ENCODE data around the gene RNF169. TPM values are rescaled to one million over a fixed set of nuclear protein-coding genes. Genes with fewer than 3 reads are reported as not detected.

Gene RNF169
- total and polyA plus RNA-seq, 2 donors (not counting 1 experiment from before 2014, with no cell fraction given), result 6.7 to 28.4 TPM

DNA sequence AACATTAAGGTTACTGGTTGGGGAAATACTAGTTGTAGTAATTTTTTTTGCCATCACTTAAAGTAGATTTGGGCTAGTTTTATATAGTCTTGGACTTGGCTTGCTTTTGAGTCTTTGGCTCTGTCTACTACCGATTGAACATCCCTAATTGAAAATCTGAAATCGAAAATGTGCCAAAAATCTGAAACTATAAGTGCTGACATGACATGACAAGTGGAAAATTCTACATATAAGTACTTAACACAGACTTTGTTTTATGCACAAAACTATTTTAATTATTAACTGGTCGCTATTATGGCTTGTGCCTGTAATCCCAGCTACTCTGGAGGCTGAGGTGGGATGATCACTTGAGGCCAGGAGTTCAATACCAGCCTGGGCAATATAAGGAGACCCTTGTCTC is 22.5 kb downstream of the RNF169 start:
- intact Hi-C loops (cut with micrococcal nuclease), result no loop called here
- Histone ChIP-seq H3K9me3 (ENCODE audit: control extremely low read depth in 1 of 3, control insufficient read depth in 2 of 3, insufficient read depth in 1 of 3, low read length in 2 of 3) (no peaks in the 10 kb centered on the region), H3K4me3 (ENCODE audit: control extremely low read depth in 1 of 5, extremely low read depth in 1 of 5, insufficient read depth in 1 of 5, low read depth in 2 of 5, low read length in 4 of 5) (no peak overlapping the region), H3K79me2 (ENCODE audit: control insufficient read depth, insufficient read depth, low read length) (peaks cover 89% of the 10 kb centered on the region), H3K27ac (ENCODE audit: low read length in 2 of 2) (no peak overlapping the region), H4K20me1 (ENCODE audit: control insufficient read depth, insufficient read depth, low read length, poor library complexity, severe bottlenecking) (peaks cover 55% of the 10 kb centered on the region), H3K4me2 (replicated peaks; ENCODE audit: low read depth, low read length, poor library complexity, severe bottlenecking) (no peak overlapping the region), H3K27me3 (replicated peaks in 1 of 4; ENCODE audit: control extremely low read depth in 1 of 4, control insufficient read depth in 3 of 4, insufficient read depth in 4 of 4, low read length in 3 of 4) (no peaks in the 10 kb centered on the region), H2AFZ (ENCODE audit: insufficient read depth, low read depth, low read length, poor library complexity, severe bottlenecking) (no peak overlapping the region), H3K9ac (ENCODE audit: low read length) (no peak overlapping the region), H3K36me3 (replicated peaks in 1 of 2; ENCODE audit: control extremely low read depth in 1 of 2, control insufficient read depth in 1 of 2, extremely low read depth in 1 of 2, insufficient read depth in 2 of 2, low read length in 1 of 2) (peaks cover 0 to 4% of the 10 kb centered on the region in 2 experiments), H3K4me1 (ENCODE audit: control insufficient read depth in 2 of 2, insufficient read depth in 2 of 2, low read length in 2 of 2) (peaks cover 27 to 32% of the 10 kb centered on the region in 2 donors)
- ATAC-seq (ENCODE audit: low read depth), result no peak
- Mint-ChIP-seq H3K4me1 (peaks cover 52% of the 10 kb centered on the region), H3K9me3 (ENCODE audit: insufficient read depth) (no peaks in the 10 kb centered on the region), H3K4me3 (no peak overlapping the region), H3K27ac (no peak overlapping the region), H3K27me3 (no peaks in the 10 kb centered on the region)
- TF ChIP-seq EZH2 (IDR thresholded peaks at IDR 0.05; ENCODE audit: borderline replicate concordance, insufficient read depth, low read depth, low read length, poor library complexity, severe bottlenecking), result no peak
- TF ChIP-seq, protein P1, sequence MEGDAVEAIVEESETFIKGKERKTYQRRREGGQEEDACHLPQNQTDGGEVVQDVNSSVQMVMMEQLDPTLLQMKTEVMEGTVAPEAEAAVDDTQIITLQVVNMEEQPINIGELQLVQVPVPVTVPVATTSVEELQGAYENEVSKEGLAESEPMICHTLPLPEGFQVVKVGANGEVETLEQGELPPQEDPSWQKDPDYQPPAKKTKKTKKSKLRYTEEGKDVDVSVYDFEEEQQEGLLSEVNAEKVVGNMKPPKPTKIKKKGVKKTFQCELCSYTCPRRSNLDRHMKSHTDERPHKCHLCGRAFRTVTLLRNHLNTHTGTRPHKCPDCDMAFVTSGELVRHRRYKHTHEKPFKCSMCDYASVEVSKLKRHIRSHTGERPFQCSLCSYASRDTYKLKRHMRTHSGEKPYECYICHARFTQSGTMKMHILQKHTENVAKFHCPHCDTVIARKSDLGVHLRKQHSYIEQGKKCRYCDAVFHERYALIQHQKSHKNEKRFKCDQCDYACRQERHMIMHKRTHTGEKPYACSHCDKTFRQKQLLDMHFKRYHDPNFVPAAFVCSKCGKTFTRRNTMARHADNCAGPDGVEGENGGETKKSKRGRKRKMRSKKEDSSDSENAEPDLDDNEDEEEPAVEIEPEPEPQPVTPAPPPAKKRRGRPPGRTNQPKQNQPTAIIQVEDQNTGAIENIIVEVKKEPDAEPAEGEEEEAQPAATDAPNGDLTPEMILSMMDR (IDR thresholded peaks at IDR 0.05), result no peak
- WGBS (ENCODE audit: insufficient coverage), result no CpG with 5 or more reads among the region's 3 CpGs
- ChIA-PET CTCF (no interaction called here), POLR2A (no interaction called here)
- DNase-seq, result no peak

DNA sequence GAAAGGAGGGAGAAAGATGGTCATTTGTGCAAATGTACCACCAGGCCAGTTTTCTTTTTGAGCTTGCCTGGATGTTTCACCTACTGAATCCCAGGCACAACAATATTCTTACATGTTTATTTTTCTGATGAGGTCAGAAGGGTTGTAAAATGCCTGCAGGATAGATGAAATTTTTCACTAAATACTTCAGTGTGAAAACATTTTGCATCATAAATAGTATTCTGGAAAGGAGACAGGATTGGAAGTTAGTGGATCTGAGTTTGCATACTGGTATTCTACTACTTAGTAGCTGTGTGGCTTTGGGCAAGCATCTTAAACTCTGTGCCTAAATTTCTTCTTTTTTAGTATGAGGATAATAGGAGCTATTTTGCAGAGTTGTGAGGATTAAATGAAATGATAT is 24.8 kb downstream of the RNF169 start:
- intact Hi-C loops (cut with micrococcal nuclease), result no loop called here
- peaks cover 45% of the 10 kb centered on the region for H3K4me1 Mint-ChIP-seq
- H3K27me3 Mint-ChIP-seq, result no peaks in the 10 kb centered on the region
- DNase-seq, result no peak
- no peak for ATAC-seq (ENCODE audit: low read depth)
- ChIA-PET POLR2A (no interaction called here), CTCF (interaction anchor here (0.9 kb wide), 1 partner anchor 34 kb away, joined by 3 read pairs; no protein-coding TSS in a partner anchor)
- H3K4me3 ChIP-seq (ENCODE audit: control extremely low read depth in 1 of 5, extremely low read depth in 1 of 5, insufficient read depth in 1 of 5, low read depth in 2 of 5, low read length in 4 of 5), result no peak overlapping the region
- H3K9me3 ChIP-seq (ENCODE audit: control extremely low read depth in 1 of 3, control insufficient read depth in 2 of 3, insufficient read depth in 1 of 3, low read length in 2 of 3), result no peaks in the 10 kb centered on the region
- no peak for TF ChIP-seq EZH2 (IDR thresholded peaks at IDR 0.05; ENCODE audit: borderline replicate concordance, insufficient read depth, low read depth, low read length, poor library complexity, severe bottlenecking)
- TF ChIP-seq, protein P1 (IDR thresholded peaks at IDR 0.05), result no peak
- H3K36me3 ChIP-seq (replicated peaks in 1 of 2; ENCODE audit: control extremely low read depth in 1 of 2, control insufficient read depth in 1 of 2, extremely low read depth in 1 of 2, insufficient read depth in 2 of 2, low read length in 1 of 2), result peaks cover 0 to 7% of the 10 kb centered on the region in 2 experiments
- no peak overlapping the region for H3K4me2 ChIP-seq (replicated peaks; ENCODE audit: low read depth, low read length, poor library complexity, severe bottlenecking)
- peaks cover 19 to 23% of the 10 kb centered on the region in 2 donors for H3K4me1 ChIP-seq (ENCODE audit: control insufficient read depth in 2 of 2, insufficient read depth in 2 of 2, low read length in 2 of 2)
- no peak overlapping the region for H2AFZ ChIP-seq (ENCODE audit: insufficient read depth, low read depth, low read length, poor library complexity, severe bottlenecking)
- peaks cover 67% of the 10 kb centered on the region for H4K20me1 ChIP-seq (ENCODE audit: control insufficient read depth, insufficient read depth, low read length, poor library complexity, severe bottlenecking)
- no peak overlapping the region for H3K4me3 Mint-ChIP-seq
- H3K79me2 ChIP-seq (ENCODE audit: control insufficient read depth, insufficient read depth, low read length), result peaks cover 90% of the 10 kb centered on the region
- H3K27me3 ChIP-seq (replicated peaks in 1 of 4; ENCODE audit: control extremely low read depth in 1 of 4, control insufficient read depth in 3 of 4, insufficient read depth in 4 of 4, low read length in 3 of 4), result no peaks in the 10 kb centered on the region
- no peak overlapping the region for H3K9ac ChIP-seq (ENCODE audit: low read length)
- H3K27ac Mint-ChIP-seq, result no peak overlapping the region
- no peaks in the 10 kb centered on the region for H3K9me3 Mint-ChIP-seq (ENCODE audit: insufficient read depth)
- H3K27ac ChIP-seq (ENCODE audit: low read length in 2 of 2), result no peak overlapping the region
